Measurements from ENCODE around the gene ELFN1.
A peak's percentile ranks its signal among the peaks of the same experiment; 100 is the strongest.

The ELFN1 gene

GRCh38 chr7:1769286-1770200 is 99.5 kb downstream of the ELFN1 start:
- no peaks in the 10 kb centered on the region for H3K79me2 ChIP-seq (ENCODE audit: control insufficient read depth, insufficient read depth, low read length)
- H3K23ac ChIP-seq (ENCODE audit: low read length), result no peak overlapping the region
- H2BK15ac ChIP-seq (replicated peaks; ENCODE audit: low read depth), result no peak overlapping the region
- no peak overlapping the region for H3K4me3 ChIP-seq (ENCODE audit: low read length)
- no peak overlapping the region for H3K9ac ChIP-seq (ENCODE audit: low read length)
- no peaks in the 10 kb centered on the region for H3K4me1 ChIP-seq (ENCODE audit: control insufficient read depth, low read depth, low read length)
- no peak overlapping the region for H3K4ac ChIP-seq (ENCODE audit: low read depth, low read length)
- no peak overlapping the region for H3K27ac ChIP-seq (ENCODE audit: low read depth, low read length)
- H4K5ac ChIP-seq (ENCODE audit: low read length), result no peak overlapping the region
- H2BK120ac ChIP-seq (ENCODE audit: low read depth, low read length), result no peak overlapping the region
- WGBS (ENCODE audit: extremely low coverage, insufficient coverage, low lambda C conversion rate), result no CpG with 5 or more reads among the region's 54 CpGs
- H3K4me2 ChIP-seq (ENCODE audit: low read length), result no peak overlapping the region
- no peak overlapping the region for H3K18ac ChIP-seq (ENCODE audit: low read length)
- no peak overlapping the region for H2BK5ac ChIP-seq (ENCODE audit: low read length)
- H3K36me3 ChIP-seq (ENCODE audit: control insufficient read depth, insufficient read depth, low read length), result no peaks in the 10 kb centered on the region
- no peak overlapping the region for H4K8ac ChIP-seq (ENCODE audit: low read depth, low read length)
- no peaks in the 10 kb centered on the region for H3K27me3 ChIP-seq (ENCODE audit: insufficient read depth, low read length, poor library complexity)
- H3K56ac ChIP-seq (ENCODE audit: low read length), result no peak overlapping the region
- no peaks in the 10 kb centered on the region for H3K79me1 ChIP-seq (ENCODE audit: low read length)
- no peak for DNase-seq
- no peak overlapping the region for H2AK5ac ChIP-seq (ENCODE audit: low read length)

- H2BK120ac ChIP-seq (ENCODE audit: low read depth, low read length), result no peak overlapping the region
- H3K79me2 ChIP-seq (ENCODE audit: control insufficient read depth, insufficient read depth, low read length), result no peaks in the 10 kb centered on the region
- H3K36me3 ChIP-seq (ENCODE audit: control insufficient read depth, insufficient read depth, low read length), result no peaks in the 10 kb centered on the region
- H3K79me1 ChIP-seq (ENCODE audit: low read length), result no peaks in the 10 kb centered on the region
- no peaks in the 10 kb centered on the region for H3K4me1 ChIP-seq (ENCODE audit: control insufficient read depth, low read depth, low read length)
- no peak overlapping the region for H3K23ac ChIP-seq (ENCODE audit: low read length)
- no peak overlapping the region for H3K27ac ChIP-seq (ENCODE audit: low read depth, low read length)
- no CpG with 5 or more reads among the region's 6 CpGs for WGBS (ENCODE audit: extremely low coverage, insufficient coverage, low lambda C conversion rate)
- no peak overlapping the region for H3K56ac ChIP-seq (ENCODE audit: low read length)
- no peak overlapping the region for H3K18ac ChIP-seq (ENCODE audit: low read length)
- no peak overlapping the region for H3K4me2 ChIP-seq (ENCODE audit: low read length)
- no peak overlapping the region for H4K8ac ChIP-seq (ENCODE audit: low read depth, low read length)
- H3K27me3 ChIP-seq (ENCODE audit: insufficient read depth, low read length, poor library complexity), result no peaks in the 10 kb centered on the region
- no peak overlapping the region for H4K5ac ChIP-seq (ENCODE audit: low read length)
- no peak overlapping the region for H2BK15ac ChIP-seq (replicated peaks; ENCODE audit: low read depth)
- H3K9ac ChIP-seq (ENCODE audit: low read length), result no peak overlapping the region
- no peak overlapping the region for H2AK5ac ChIP-seq (ENCODE audit: low read length)
- no peak overlapping the region for H3K4me3 ChIP-seq (ENCODE audit: low read length)
- no peak overlapping the region for H3K4ac ChIP-seq (ENCODE audit: low read depth, low read length)
- H2BK5ac ChIP-seq (ENCODE audit: low read length), result no peak overlapping the region
- no peak for DNase-seq
Observed at GRCh38 chr7:1770331-1770730, 100.3 kb downstream of the ELFN1 start.

GRCh38 chr7:1775389-1775788 is 105.3 kb downstream of the ELFN1 start:
- no peak overlapping the region for H3K56ac ChIP-seq (ENCODE audit: low read length)
- H3K79me2 ChIP-seq (ENCODE audit: control insufficient read depth, insufficient read depth, low read length), result no peaks in the 10 kb centered on the region
- no peak overlapping the region for H3K4me3 ChIP-seq (ENCODE audit: low read length)
- no peak overlapping the region for H2BK15ac ChIP-seq (replicated peaks; ENCODE audit: low read depth)
- no peak overlapping the region for H3K27ac ChIP-seq (ENCODE audit: low read depth, low read length)
- no peaks in the 10 kb centered on the region for H3K79me1 ChIP-seq (ENCODE audit: low read length)
- H4K8ac ChIP-seq (ENCODE audit: low read depth, low read length), result no peak overlapping the region
- peak; percentile 13 for DNase-seq
- no peak overlapping the region for H2BK120ac ChIP-seq (ENCODE audit: low read depth, low read length)
- no peak overlapping the region for H2AK5ac ChIP-seq (ENCODE audit: low read length)
- no peak overlapping the region for H2BK5ac ChIP-seq (ENCODE audit: low read length)
- H3K27me3 ChIP-seq (ENCODE audit: insufficient read depth, low read length, poor library complexity), result no peaks in the 10 kb centered on the region
- no peaks in the 10 kb centered on the region for H3K36me3 ChIP-seq (ENCODE audit: control insufficient read depth, insufficient read depth, low read length)
- H3K4me1 ChIP-seq (ENCODE audit: control insufficient read depth, low read depth, low read length), result no peaks in the 10 kb centered on the region
- H3K23ac ChIP-seq (ENCODE audit: low read length), result no peak overlapping the region
- H3K4ac ChIP-seq (ENCODE audit: low read depth, low read length), result no peak overlapping the region
- no peak overlapping the region for H4K5ac ChIP-seq (ENCODE audit: low read length)
- H3K18ac ChIP-seq (ENCODE audit: low read length), result no peak overlapping the region
- no peak overlapping the region for H3K4me2 ChIP-seq (ENCODE audit: low read length)
- no CpG with 5 or more reads among the region's 4 CpGs for WGBS (ENCODE audit: extremely low coverage, insufficient coverage, low lambda C conversion rate)
- no peak overlapping the region for H3K9ac ChIP-seq (ENCODE audit: low read length)

- H3K4me2 ChIP-seq (ENCODE audit: low read length), result no peak overlapping the region
- H4K8ac ChIP-seq (ENCODE audit: low read depth, low read length), result no peak overlapping the region
- no peak for DNase-seq
- no peak overlapping the region for H2AK5ac ChIP-seq (ENCODE audit: low read length)
- no peak overlapping the region for H3K9ac ChIP-seq (ENCODE audit: low read length)
- no peaks in the 10 kb centered on the region for H3K27me3 ChIP-seq (ENCODE audit: insufficient read depth, low read length, poor library complexity)
- H3K79me2 ChIP-seq (ENCODE audit: control insufficient read depth, insufficient read depth, low read length), result no peaks in the 10 kb centered on the region
- H2BK120ac ChIP-seq (ENCODE audit: low read depth, low read length), result no peak overlapping the region
- H4K5ac ChIP-seq (ENCODE audit: low read length), result no peak overlapping the region
- no peaks in the 10 kb centered on the region for H3K36me3 ChIP-seq (ENCODE audit: control insufficient read depth, insufficient read depth, low read length)
- H3K4me1 ChIP-seq (ENCODE audit: control insufficient read depth, low read depth, low read length), result no peaks in the 10 kb centered on the region
- no peak overlapping the region for H2BK15ac ChIP-seq (replicated peaks; ENCODE audit: low read depth)
- H2BK5ac ChIP-seq (ENCODE audit: low read length), result no peak overlapping the region
- no peak overlapping the region for H3K27ac ChIP-seq (ENCODE audit: low read depth, low read length)
- no peak overlapping the region for H3K4ac ChIP-seq (ENCODE audit: low read depth, low read length)
- WGBS (ENCODE audit: extremely low coverage, insufficient coverage, low lambda C conversion rate), result no CpG with 5 or more reads among the region's 6 CpGs
- no peaks in the 10 kb centered on the region for H3K79me1 ChIP-seq (ENCODE audit: low read length)
- no peak overlapping the region for H3K23ac ChIP-seq (ENCODE audit: low read length)
- H3K18ac ChIP-seq (ENCODE audit: low read length), result no peak overlapping the region
- no peak overlapping the region for H3K4me3 ChIP-seq (ENCODE audit: low read length)
- no peak overlapping the region for H3K56ac ChIP-seq (ENCODE audit: low read length)
Observed at GRCh38 chr7:1777122-1777521, 107.0 kb downstream of the ELFN1 start.

- H4K5ac ChIP-seq (ENCODE audit: low read length), result no peak overlapping the region
- no peak overlapping the region for H3K27ac ChIP-seq (ENCODE audit: low read depth, low read length)
- no peak overlapping the region for H3K9ac ChIP-seq (ENCODE audit: low read length)
- H2BK5ac ChIP-seq (ENCODE audit: low read length), result no peak overlapping the region
- H3K79me1 ChIP-seq (ENCODE audit: low read length), result no peaks in the 10 kb centered on the region
- no peak overlapping the region for H3K4ac ChIP-seq (ENCODE audit: low read depth, low read length)
- H4K8ac ChIP-seq (ENCODE audit: low read depth, low read length), result no peak overlapping the region
- no peaks in the 10 kb centered on the region for H3K4me1 ChIP-seq (ENCODE audit: control insufficient read depth, low read depth, low read length)
- no peak overlapping the region for H2BK15ac ChIP-seq (replicated peaks; ENCODE audit: low read depth)
- no peaks in the 10 kb centered on the region for H3K79me2 ChIP-seq (ENCODE audit: control insufficient read depth, insufficient read depth, low read length)
- no peak overlapping the region for H3K56ac ChIP-seq (ENCODE audit: low read length)
- H3K4me2 ChIP-seq (ENCODE audit: low read length), result no peak overlapping the region
- H3K36me3 ChIP-seq (ENCODE audit: control insufficient read depth, insufficient read depth, low read length), result no peaks in the 10 kb centered on the region
- H3K4me3 ChIP-seq (ENCODE audit: low read length), result no peak overlapping the region
- H3K27me3 ChIP-seq (ENCODE audit: insufficient read depth, low read length, poor library complexity), result no peaks in the 10 kb centered on the region
- no peak overlapping the region for H3K18ac ChIP-seq (ENCODE audit: low read length)
- no peak overlapping the region for H2AK5ac ChIP-seq (ENCODE audit: low read length)
- H3K23ac ChIP-seq (ENCODE audit: low read length), result no peak overlapping the region
- no peak for DNase-seq
- WGBS (ENCODE audit: extremely low coverage, insufficient coverage, low lambda C conversion rate), result no CpG with 5 or more reads among the region's 14 CpGs
- H2BK120ac ChIP-seq (ENCODE audit: low read depth, low read length), result no peak overlapping the region
Observed at GRCh38 chr7:1779445-1779844, 109.4 kb downstream of the ELFN1 start.

GRCh38 chr7:1781369-1781768 is 111.3 kb downstream of the ELFN1 start:
- Histone ChIP-seq H3K4me1 (ENCODE audit: control insufficient read depth, low read depth, low read length) (no peaks in the 10 kb centered on the region), H2AK5ac (ENCODE audit: low read length) (no peak overlapping the region), H3K18ac (ENCODE audit: low read length) (no peak overlapping the region), H4K8ac (ENCODE audit: low read depth, low read length) (no peak overlapping the region), H3K36me3 (ENCODE audit: control insufficient read depth, insufficient read depth, low read length) (no peaks in the 10 kb centered on the region), H2BK5ac (ENCODE audit: low read length) (no peak overlapping the region), H3K56ac (ENCODE audit: low read length) (no peak overlapping the region), H2BK120ac (ENCODE audit: low read depth, low read length) (no peak overlapping the region), H3K27ac (ENCODE audit: low read depth, low read length) (no peak overlapping the region), H3K79me1 (ENCODE audit: low read length) (no peaks in the 10 kb centered on the region), H3K4ac (ENCODE audit: low read depth, low read length) (no peak overlapping the region), H3K9ac (ENCODE audit: low read length) (no peak overlapping the region), H4K5ac (ENCODE audit: low read length) (no peak overlapping the region), H3K27me3 (ENCODE audit: insufficient read depth, low read length, poor library complexity) (no peaks in the 10 kb centered on the region), H3K79me2 (ENCODE audit: control insufficient read depth, insufficient read depth, low read length) (no peaks in the 10 kb centered on the region), H3K4me2 (ENCODE audit: low read length) (no peak overlapping the region), H2BK15ac (replicated peaks; ENCODE audit: low read depth) (no peak overlapping the region), H3K4me3 (ENCODE audit: low read length) (no peak overlapping the region), H3K23ac (ENCODE audit: low read length) (no peak overlapping the region)
- DNase-seq, result no peak
- WGBS (ENCODE audit: extremely low coverage, insufficient coverage, low lambda C conversion rate), result no CpG with 5 or more reads among the region's 12 CpGs

All from mesendoderm (in vitro differentiated cells).